ENCODE results near the gene LZTS2.

DNA sequence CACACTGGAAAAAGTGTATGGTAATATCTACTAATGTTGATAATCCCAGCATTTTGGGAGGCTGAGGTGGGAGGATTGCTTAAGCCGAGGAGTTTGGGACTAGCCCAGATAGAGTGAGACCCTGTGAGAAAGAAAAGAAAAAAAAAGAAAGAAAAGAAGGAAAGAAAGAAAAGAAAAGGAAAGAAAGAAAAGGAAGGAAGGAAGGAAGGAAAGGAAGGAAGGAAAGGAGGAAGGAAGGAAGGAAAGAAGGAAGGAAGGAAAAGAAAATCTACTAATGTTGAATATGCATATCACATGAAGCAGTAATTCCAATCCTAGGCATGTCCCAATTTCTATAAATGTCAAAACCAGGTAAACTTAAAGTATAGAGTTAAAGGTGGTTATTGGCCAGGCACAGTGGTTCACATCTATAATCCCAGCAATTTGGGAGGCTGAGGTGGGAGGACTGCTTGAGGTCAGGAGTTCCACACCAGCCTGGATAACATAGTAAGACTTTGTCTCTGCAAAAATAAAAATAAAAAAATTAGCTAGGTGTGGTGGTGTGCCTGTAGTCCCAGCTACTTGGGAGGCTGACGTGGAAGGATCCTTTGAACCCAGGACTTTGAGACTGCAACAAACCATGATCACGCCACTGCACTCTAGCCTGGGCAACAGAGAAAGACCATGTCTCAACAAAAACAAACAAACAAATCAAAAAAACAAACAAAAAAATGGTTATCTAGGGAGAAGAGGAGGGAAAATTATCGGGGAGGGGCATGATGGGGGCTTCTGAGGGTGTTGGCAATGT, 57.0 kb downstream of the LZTS2 start:
- TF ChIP-seq CTCF (IDR thresholded peaks at IDR 0.05 in 2 of 3, conservative IDR thresholded peaks at IDR 0.05 in 1 of 3; ENCODE audit: control insufficient read depth in 2 of 3, extremely low read depth in 1 of 3, insufficient read depth in 1 of 3, low read depth in 3 of 3, low read length in 3 of 3) (no peak), ZNF274 (IDR thresholded peaks at IDR 0.05; ENCODE audit: insufficient read depth, insufficient read length) (no peak)
